HepG2 (cell line): ENCODE data around the gene IRF7. TPM values are rescaled to one million over a fixed set of nuclear protein-coding genes. Genes with fewer than 3 reads are reported as not detected.

Experiments used
- CC2D1A ChIP-seq: sonication (generic); formaldehyde crosslinking; IDR thresholded peaks from 2 replicates; pipeline ENCODE4 v1.8.1; 2023; ENCODE audit warnings: mild to moderate bottlenecking, missing genetic modification reagents
- GTF2F1 ChIP-seq: fragments of 150-350 bp; IDR thresholded peaks from 2 replicates; pipeline ENCODE4 v1.6.1; 2014; ENCODE audit warnings: low read length
- HNRNPLL ChIP-seq: fragments of 200-400 bp; formaldehyde crosslinking; IDR thresholded peaks from 2 replicates; pipeline ENCODE4 v1.6.1; 2017; ENCODE audit warnings: mild to moderate bottlenecking, low read depth, low read length; ENCODE audit not compliant: poor library complexity, severe bottlenecking
- HOXA3 ChIP-seq: sonication (generic); formaldehyde crosslinking; IDR thresholded peaks from 2 replicates; pipeline ENCODE4 v1.5.0; 2020; ENCODE audit warnings: missing genetic modification reagents
- MED13 ChIP-seq: sonication (generic); formaldehyde crosslinking; IDR thresholded peaks from 2 replicates; pipeline ENCODE4 v1.5.0; 2020; ENCODE audit warnings: missing genetic modification reagents
- MYPOP ChIP-seq: sonication (generic); formaldehyde crosslinking; IDR thresholded peaks from 2 replicates; pipeline ENCODE4 v1.8.1; 2023; ENCODE audit warnings: mild to moderate bottlenecking, moderate library complexity, missing genetic modification reagents
- PLSCR1 ChIP-seq: sonication (generic); formaldehyde crosslinking; IDR thresholded peaks from 2 replicates; pipeline ENCODE4 v1.5.0; 2020; ENCODE audit warnings: missing genetic modification reagents, mild to moderate bottlenecking, borderline replicate concordance
- RCOR2 ChIP-seq: IDR thresholded peaks from 2 replicates; pipeline ENCODE4 v1.6.1; 2016; ENCODE audit warnings: missing biosample characterization, missing genetic modification reagents
- RXRB ChIP-seq: IDR thresholded peaks from 2 replicates; pipeline ENCODE4 v1.6.1; 2016; ENCODE audit warnings: borderline replicate concordance, missing genetic modification reagents, missing compliant biosample characterization
- SMARCC2 ChIP-seq: fragments of 450-650 bp; IDR thresholded peaks from 2 replicates; pipeline ENCODE4 v1.6.1; 2017; ENCODE audit warnings: antibody characterized with exemption, mild to moderate bottlenecking
- TAF15 ChIP-seq: fragments of 200-400 bp; formaldehyde crosslinking; IDR thresholded peaks from one replicate; pipeline ENCODE4 v1.6.1; 2018; ENCODE audit warnings: mild to moderate bottlenecking, low read depth, low read length; ENCODE audit not compliant: poor library complexity, severe bottlenecking
- XBP1 ChIP-seq: sonication (generic); formaldehyde crosslinking; IDR thresholded peaks from 2 replicates; pipeline ENCODE4 v1.5.0; 2020; ENCODE audit warnings: missing genetic modification reagents
- ZEB1 ChIP-seq: IDR thresholded peaks from 2 replicates; pipeline ENCODE4 v1.6.1; 2012; ENCODE audit warnings: mild to moderate bottlenecking, low read depth, inconsistent platforms; ENCODE audit not compliant: insufficient replicate concordance
- ZNF367 ChIP-seq: sonication (generic); formaldehyde crosslinking; IDR thresholded peaks from 2 replicates; pipeline ENCODE4 v1.4.0; 2020; ENCODE audit warnings: missing genetic modification reagents, borderline replicate concordance
- ZNF44 ChIP-seq: sonication (generic); formaldehyde crosslinking; IDR thresholded peaks from 2 replicates; pipeline ENCODE4 v1.5.1; 2020; ENCODE audit warnings: mild to moderate bottlenecking, missing genetic modification reagents
- ZNF552 ChIP-seq: sonication (generic); formaldehyde crosslinking; IDR thresholded peaks from 2 replicates; pipeline ENCODE4 v1.9.0; 2022; ENCODE audit warnings: missing genetic modification reagents, mild to moderate bottlenecking, borderline replicate concordance
- ZNF878 ChIP-seq: sonication (generic); formaldehyde crosslinking; IDR thresholded peaks from 2 replicates; pipeline ENCODE4 v1.8.1; 2023; ENCODE audit warnings: mild to moderate bottlenecking, missing genetic modification reagents, moderate library complexity
- polyA plus RNA-seq, 8 experiments: library from polyadenylated mRNA; depleted of rRNA in 3 of 8; stranded (reverse) in 7 of 8; unstranded in 1 of 8; fragments of >200 nt; fragmentation: Illumina TruSeq in 4 of 8; extraction: Trizol in 4 of 8; gene quantifications; 2 replicates each; pipeline versions ENCODE4 v1.2.1 to v1.2.3, GENCODE V29; 2011 to 2016; ENCODE audit warnings: low read depth in 4 of 8, missing spikeins in 1 of 8, mixed read lengths in 1 of 8; ENCODE audit not compliant: insufficient read depth in 1 of 8
- total RNA-seq, 5 experiments: library from RNA; depleted of rRNA; stranded (reverse); fragments of >200 nt; fragmentation: Illumina TruSeq; extraction: Trizol; gene quantifications; 2 replicates each; pipeline ENCODE4 v1.2.3, GENCODE V29; 2016; ENCODE audit warnings: low read depth in 1 of 5
- TF ChIP-seq, protein P1 (sequence below): IDR thresholded peaks from 2 replicates; pipeline ENCODE4 v1.6.1; 2018; ENCODE audit warnings: missing genetic modification reagents
- TF ChIP-seq, protein P2 (sequence below): sonication (generic); formaldehyde crosslinking; conservative IDR thresholded peaks from 2 replicates; pipeline ENCODE4 v1.8.1; 2023; ENCODE audit warnings: missing genetic modification reagents
- TF ChIP-seq, protein P3 (sequence below): sonication (generic); formaldehyde crosslinking; IDR thresholded peaks from 2 replicates; pipeline ENCODE4 v1.8.0; 2023; ENCODE audit warnings: mild to moderate bottlenecking, missing genetic modification reagents
- TF ChIP-seq, protein P4 (sequence below): sonication (generic); formaldehyde crosslinking; IDR thresholded peaks from 2 replicates; pipeline ENCODE4 v1.5.0; 2020; ENCODE audit warnings: missing genetic modification reagents

IRF7 gene
- total and polyA plus RNA-seq, 2 of the 13 experiments (the other 11 are each of a cell fraction or from before 2014, with no cell fraction given), result not detected

DNA sequence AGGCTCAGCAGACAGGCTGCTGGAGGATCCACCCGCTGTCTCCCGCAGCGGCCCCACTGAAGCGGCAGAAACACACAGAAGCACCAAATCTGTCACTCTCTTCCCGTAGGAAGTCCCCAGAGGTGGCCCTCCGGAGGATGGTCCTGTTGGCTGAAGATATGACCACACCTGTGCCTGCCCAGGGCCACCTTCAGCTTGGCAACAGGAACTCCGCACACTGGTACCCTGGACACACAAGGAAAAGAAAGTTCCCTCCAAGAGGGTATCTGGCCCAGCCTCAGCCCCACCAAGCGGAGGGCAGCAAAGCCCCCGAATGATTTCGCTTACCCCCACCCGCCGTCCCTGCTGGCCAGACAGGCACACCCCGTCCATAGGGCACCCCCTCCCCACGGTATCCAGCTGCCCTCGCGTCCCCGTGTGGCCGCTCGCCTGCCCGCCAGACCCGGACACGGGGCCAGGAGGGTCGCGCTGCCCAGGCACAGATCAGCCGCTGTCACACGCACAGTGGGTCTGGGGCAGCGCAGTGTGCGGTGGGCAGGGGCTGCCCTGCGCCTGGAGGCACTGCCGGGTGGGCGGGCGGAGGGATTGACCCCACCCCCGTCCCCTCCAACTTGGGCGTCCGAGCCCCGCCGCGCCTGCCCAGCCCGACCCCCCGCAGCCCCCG is 48.0 kb downstream of the IRF7 start (continued):
- TF ChIP-seq, protein P1, sequence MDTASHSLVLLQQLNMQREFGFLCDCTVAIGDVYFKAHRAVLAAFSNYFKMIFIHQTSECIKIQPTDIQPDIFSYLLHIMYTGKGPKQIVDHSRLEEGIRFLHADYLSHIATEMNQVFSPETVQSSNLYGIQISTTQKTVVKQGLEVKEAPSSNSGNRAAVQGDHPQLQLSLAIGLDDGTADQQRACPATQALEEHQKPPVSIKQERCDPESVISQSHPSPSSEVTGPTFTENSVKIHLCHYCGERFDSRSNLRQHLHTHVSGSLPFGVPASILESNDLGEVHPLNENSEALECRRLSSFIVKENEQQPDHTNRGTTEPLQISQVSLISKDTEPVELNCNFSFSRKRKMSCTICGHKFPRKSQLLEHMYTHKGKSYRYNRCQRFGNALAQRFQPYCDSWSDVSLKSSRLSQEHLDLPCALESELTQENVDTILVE (CRISPR knock-in tag), result 0 out of 2 replicates have a peak, but pooled peaks have one; percentile 12
- TF ChIP-seq MYPOP (CRISPR knock-in tag) (peak; percentile 52; the same call in 1 of the 2 replicates), HOXA3 (CRISPR knock-in tag) (no peak), ZNF44 (CRISPR knock-in tag) (no peak), ZNF367 (CRISPR knock-in tag) (no peak), GTF2F1 (no peak), XBP1 (CRISPR knock-in tag) (no peak), ZNF878 (no peak), ZEB1 (no peak), RCOR2 (CRISPR knock-in tag) (no peak), HNRNPLL (no peak), CC2D1A (CRISPR knock-in tag) (no peak), SMARCC2 (no peak), PLSCR1 (CRISPR knock-in tag) (no peak), TAF15 (no peak), ZNF552 (CRISPR knock-in tag) (no peak), MED13 (CRISPR knock-in tag) (no peak), RXRB (CRISPR knock-in tag) (no peak)
- TF ChIP-seq, protein P2, sequence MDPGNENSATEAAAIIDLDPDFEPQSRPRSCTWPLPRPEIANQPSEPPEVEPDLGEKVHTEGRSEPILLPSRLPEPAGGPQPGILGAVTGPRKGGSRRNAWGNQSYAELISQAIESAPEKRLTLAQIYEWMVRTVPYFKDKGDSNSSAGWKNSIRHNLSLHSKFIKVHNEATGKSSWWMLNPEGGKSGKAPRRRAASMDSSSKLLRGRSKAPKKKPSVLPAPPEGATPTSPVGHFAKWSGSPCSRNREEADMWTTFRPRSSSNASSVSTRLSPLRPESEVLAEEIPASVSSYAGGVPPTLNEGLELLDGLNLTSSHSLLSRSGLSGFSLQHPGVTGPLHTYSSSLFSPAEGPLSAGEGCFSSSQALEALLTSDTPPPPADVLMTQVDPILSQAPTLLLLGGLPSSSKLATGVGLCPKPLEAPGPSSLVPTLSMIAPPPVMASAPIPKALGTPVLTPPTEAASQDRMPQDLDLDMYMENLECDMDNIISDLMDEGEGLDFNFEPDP, result no peak
- TF ChIP-seq, protein P3, sequence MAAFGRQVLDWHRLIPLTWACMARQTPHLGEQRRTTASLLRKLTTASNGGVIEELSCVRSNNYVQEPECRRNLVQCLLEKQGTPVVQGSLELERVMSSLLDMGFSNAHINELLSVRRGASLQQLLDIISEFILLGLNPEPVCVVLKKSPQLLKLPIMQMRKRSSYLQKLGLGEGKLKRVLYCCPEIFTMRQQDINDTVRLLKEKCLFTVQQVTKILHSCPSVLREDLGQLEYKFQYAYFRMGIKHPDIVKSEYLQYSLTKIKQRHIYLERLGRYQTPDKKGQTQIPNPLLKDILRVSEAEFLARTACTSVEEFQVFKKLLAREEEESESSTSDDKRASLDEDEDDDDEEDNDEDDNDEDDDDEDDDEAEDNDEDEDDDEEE (CRISPR knock-in tag), result no peak
- TF ChIP-seq, protein P4, sequence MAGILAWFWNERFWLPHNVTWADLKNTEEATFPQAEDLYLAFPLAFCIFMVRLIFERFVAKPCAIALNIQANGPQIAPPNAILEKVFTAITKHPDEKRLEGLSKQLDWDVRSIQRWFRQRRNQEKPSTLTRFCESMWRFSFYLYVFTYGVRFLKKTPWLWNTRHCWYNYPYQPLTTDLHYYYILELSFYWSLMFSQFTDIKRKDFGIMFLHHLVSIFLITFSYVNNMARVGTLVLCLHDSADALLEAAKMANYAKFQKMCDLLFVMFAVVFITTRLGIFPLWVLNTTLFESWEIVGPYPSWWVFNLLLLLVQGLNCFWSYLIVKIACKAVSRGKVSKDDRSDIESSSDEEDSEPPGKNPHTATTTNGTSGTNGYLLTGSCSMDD (CRISPR knock-in tag), result no peak
